ENCODE results near the gene DOK3.

DNA sequence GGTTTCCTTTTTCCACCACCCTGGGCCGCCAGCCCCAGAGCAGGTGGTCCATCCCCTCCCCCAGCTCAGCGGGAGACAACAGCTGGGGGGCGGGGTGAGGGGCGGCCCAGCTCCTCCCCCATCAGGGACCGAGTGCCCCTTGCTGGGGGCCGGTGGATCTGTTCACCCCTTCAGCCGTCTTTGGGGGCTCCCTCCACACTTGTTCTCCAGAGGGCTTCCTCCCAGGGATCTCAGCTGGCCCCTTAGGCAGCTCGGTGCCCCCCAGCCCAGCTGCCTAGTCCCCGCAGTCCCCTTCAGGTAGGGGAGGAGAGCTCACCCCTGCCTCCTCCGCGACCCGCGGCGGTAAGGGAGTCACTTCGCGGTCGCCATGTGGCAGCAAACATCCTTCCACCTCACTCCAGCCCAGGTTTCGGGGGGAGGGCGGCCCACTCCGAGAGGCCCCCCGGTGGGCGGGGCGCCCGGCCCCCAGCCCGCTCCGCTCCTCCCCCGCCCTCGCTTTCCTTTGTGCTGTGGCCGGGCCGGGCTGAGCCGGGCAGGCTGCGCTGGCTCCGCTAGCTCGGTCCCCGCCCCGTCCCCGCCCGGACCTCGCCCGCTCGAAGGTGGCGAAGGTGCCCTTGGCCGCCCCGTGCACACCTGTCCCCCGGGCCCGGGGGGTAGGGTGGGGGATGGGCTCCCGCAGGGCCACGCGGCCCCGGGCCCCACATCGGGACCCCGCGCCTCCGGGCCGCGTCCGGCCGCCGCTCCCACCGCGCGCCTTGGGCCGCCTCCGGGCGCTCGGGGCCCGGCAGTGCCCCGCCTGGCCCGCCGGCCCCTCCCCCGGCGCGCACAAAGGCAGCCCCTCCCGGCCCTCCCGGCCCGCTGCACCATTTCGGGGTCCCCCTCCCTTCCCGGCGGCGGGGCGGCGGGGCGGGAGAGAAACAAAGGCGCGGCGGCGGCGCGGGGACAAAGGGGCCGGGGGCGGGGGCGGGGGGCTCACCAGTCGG is 36.9 kb downstream of the DOK3 start:
- TF ChIP-seq CTCF (IDR thresholded peaks at IDR 0.05; ENCODE audit: insufficient read depth, low read length, poor library complexity, severe bottlenecking) (no peak), EZH2phosphoT487 (conservative IDR thresholded peaks at IDR 0.05; ENCODE audit: low read length) (no peak)

Data from SU-DHL-6 (cell line).